ENCODE measurements around the gene ANTXR2.

DNA sequence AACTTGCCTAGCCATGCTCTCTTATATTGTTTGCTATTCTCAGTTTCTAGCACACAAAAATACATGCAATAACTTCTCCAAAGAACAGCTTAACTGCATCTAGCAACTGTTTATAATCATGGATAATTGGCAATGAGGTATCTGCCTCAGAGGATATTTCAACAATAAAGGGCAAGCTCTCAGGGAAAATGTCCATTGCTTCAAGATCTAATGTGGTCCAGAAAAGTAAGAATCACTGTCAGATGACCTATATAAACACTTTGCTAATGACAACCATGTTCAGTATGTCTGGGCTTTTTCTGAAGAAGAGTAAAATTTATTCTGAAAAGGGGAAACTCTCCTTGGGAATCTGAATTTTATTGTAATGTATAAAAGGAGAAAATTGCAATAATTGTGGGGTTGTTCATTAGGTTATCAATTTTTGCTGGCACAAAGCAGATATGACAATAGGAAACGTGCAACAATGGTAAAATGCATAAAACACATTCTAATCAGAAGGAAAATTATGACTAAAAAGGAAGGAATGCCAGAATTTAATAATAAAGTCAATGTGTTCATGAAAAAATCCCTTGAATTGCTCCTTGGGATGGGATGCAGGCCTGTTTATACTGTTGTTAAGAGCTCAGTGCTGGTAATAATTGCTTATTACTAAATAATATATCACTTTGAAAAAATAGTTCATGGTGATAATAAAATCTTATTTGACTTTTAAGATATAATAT is 90.3 kb downstream of the ANTXR2 start:
- TF ChIP-seq SP1 (CRISPR knock-in tag; IDR thresholded peaks at IDR 0.05) (no peak), POLR2G (IDR thresholded peaks at IDR 0.05; ENCODE audit: low read depth, low read length) (no peak)
- TF ChIP-seq, protein P1, sequence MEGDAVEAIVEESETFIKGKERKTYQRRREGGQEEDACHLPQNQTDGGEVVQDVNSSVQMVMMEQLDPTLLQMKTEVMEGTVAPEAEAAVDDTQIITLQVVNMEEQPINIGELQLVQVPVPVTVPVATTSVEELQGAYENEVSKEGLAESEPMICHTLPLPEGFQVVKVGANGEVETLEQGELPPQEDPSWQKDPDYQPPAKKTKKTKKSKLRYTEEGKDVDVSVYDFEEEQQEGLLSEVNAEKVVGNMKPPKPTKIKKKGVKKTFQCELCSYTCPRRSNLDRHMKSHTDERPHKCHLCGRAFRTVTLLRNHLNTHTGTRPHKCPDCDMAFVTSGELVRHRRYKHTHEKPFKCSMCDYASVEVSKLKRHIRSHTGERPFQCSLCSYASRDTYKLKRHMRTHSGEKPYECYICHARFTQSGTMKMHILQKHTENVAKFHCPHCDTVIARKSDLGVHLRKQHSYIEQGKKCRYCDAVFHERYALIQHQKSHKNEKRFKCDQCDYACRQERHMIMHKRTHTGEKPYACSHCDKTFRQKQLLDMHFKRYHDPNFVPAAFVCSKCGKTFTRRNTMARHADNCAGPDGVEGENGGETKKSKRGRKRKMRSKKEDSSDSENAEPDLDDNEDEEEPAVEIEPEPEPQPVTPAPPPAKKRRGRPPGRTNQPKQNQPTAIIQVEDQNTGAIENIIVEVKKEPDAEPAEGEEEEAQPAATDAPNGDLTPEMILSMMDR (IDR thresholded peaks at IDR 0.05 in 2 of 3, conservative IDR thresholded peaks at IDR 0.05 in 1 of 3; ENCODE audit: insufficient read depth in 2 of 3, low read depth in 1 of 3, low read length in 3 of 3) = no peak
- TF ChIP-seq, protein P2, sequence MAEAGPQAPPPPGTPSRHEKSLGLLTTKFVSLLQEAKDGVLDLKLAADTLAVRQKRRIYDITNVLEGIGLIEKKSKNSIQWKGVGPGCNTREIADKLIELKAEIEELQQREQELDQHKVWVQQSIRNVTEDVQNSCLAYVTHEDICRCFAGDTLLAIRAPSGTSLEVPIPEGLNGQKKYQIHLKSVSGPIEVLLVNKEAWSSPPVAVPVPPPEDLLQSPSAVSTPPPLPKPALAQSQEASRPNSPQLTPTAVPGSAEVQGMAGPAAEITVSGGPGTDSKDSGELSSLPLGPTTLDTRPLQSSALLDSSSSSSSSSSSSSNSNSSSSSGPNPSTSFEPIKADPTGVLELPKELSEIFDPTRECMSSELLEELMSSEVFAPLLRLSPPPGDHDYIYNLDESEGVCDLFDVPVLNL (CRISPR knock-in tag; IDR thresholded peaks at IDR 0.05; ENCODE audit: low read depth) = no peak

All from K562 (cell line).